ENCODE measurements around the gene RAB13. TPM values are rescaled to one million over a fixed set of nuclear protein-coding genes. Genes with fewer than 3 reads are reported as not detected.
"Not testable (repeated sequence)": the region's sequence is repeated elsewhere in the genome, so short reads cannot be mapped to it uniquely, and the experiment has no call there.

RAB13 gene
- 144 TPM for total RNA-seq
- long read RNA-seq, transcript RAB13-201 (8 exons, 1,176 nt) = major isoform, 134 of 142 reads
- long read RNA-seq, partial matches to known transcripts = 0 of 142 reads
- long read RNA-seq, other reads (novel, unspliced or antisense) = 4 of 142 reads

- peak; percentile 95 for DNase-seq (ENCODE audit: low spot score)
Measured at GRCh38 chr1:153985941-153986761, at the start of gene RAB13. Gene RAB13 (minus strand): TSS chr1:153986339. CDS start chr1:153986236, 103 bp downstream.

- DNase-seq (ENCODE audit: low spot score) = not testable (repeated sequence)
Measured at GRCh38 chr1:154033697-154034096, 47.6 kb upstream of the RAB13 start.

- DNase-seq (ENCODE audit: low spot score) = no peak
Measured at GRCh38 chr1:154019940-154020339, 33.8 kb upstream of the RAB13 start.

GRCh38 chr1:154019269-154019668 is 33.1 kb upstream of the RAB13 start:
- no peak for DNase-seq (ENCODE audit: low spot score)

GRCh38 chr1:154014154-154014907 is 28.2 kb upstream of the RAB13 start:
- DNase-seq (ENCODE audit: low spot score) = no peak

- DNase-seq (ENCODE audit: low spot score) = peak; percentile 45
Measured at GRCh38 chr1:154012543-154012942, 26.4 kb upstream of the RAB13 start.

GRCh38 chr1:154012129-154012528 is 26.0 kb upstream of the RAB13 start:
- no peak for DNase-seq (ENCODE audit: low spot score)

- DNase-seq (ENCODE audit: low spot score) = no peak
Measured at GRCh38 chr1:154006136-154006535, 20.0 kb upstream of the RAB13 start.

GRCh38 chr1:154000420-154000819 is 14.3 kb upstream of the RAB13 start:
- no peak for DNase-seq (ENCODE audit: low spot score)

GRCh38 chr1:153996882-153997281 is 10.7 kb upstream of the RAB13 start:
- not testable (repeated sequence) for DNase-seq (ENCODE audit: low spot score)

- DNase-seq (ENCODE audit: low spot score) = no peak
Measured at GRCh38 chr1:153995640-153996039, 9.5 kb upstream of the RAB13 start.

GRCh38 chr1:153995202-153995601 is 9.1 kb upstream of the RAB13 start:
- DNase-seq (ENCODE audit: low spot score) = no peak

GRCh38 chr1:153991806-153992205 is 5.7 kb upstream of the RAB13 start:
- no peak for DNase-seq (ENCODE audit: low spot score)

- DNase-seq (ENCODE audit: low spot score) = no peak
Measured at GRCh38 chr1:153991151-153991630, 5.1 kb upstream of the RAB13 start.

GRCh38 chr1:153990468-153991150 is 4.5 kb upstream of the RAB13 start, which contains the start of gene RPS27:
Gene RPS27 (plus strand): TSS chr1:153990762. CDS start chr1:153990797, 35 bp downstream.
- DNase-seq (ENCODE audit: low spot score) = peak; percentile 92

- DNase-seq (ENCODE audit: low spot score) = no peak
Measured at GRCh38 chr1:153987621-153988020, 1.5 kb upstream of the RAB13 start.

GRCh38 chr1:153985341-153985912 is 712 bp downstream of the RAB13 start:
- DNase-seq (ENCODE audit: low spot score) = no peak

GRCh38 chr1:153984123-153984894 is 1.8 kb downstream of the RAB13 start:
- DNase-seq (ENCODE audit: low spot score) = no peak

- not testable (repeated sequence) for DNase-seq (ENCODE audit: low spot score)
Measured at GRCh38 chr1:153981735-153982134, 4.4 kb downstream of the RAB13 start.

GRCh38 chr1:153979091-153979490 is 7.0 kb downstream of the RAB13 start:
- not testable (repeated sequence) for DNase-seq (ENCODE audit: low spot score)
